Measurements from ENCODE around the gene BCLAF3. TPM values are rescaled to one million over a fixed set of nuclear protein-coding genes. Genes with fewer than 3 reads are reported as not detected.

BCLAF3 gene
- total and polyA plus RNA-seq, 4 donors = 0.76 to 3.2 (median 1.4) TPM

GRCh38 chrX:20005883-20006282, 15.0 kb upstream of the BCLAF3 start:
- Histone ChIP-seq H3K4me1 (ENCODE audit: control insufficient read depth in 4 of 4, insufficient read depth in 4 of 4, low read length in 3 of 4) (no peaks in the 10 kb centered on the region), H3K4me3 (ENCODE audit: low read depth in 1 of 3, low read length in 3 of 3) (no peak overlapping the region)

GRCh38 chrX:20001588-20001987, 10.7 kb upstream of the BCLAF3 start:
- no peak for TF ChIP-seq EGR1 (IDR thresholded peaks at IDR 0.05; ENCODE audit: low read depth in 2 of 2)
- TF ChIP-seq CTCF (IDR thresholded peaks at IDR 0.05; ENCODE audit: low read depth, low read length, missing input control) = no peak
- no peak for TF ChIP-seq FOXA1 (IDR thresholded peaks at IDR 0.05)
- no peak for TF ChIP-seq ATF3 (IDR thresholded peaks at IDR 0.05)
- no peak for TF ChIP-seq MAX (IDR thresholded peaks at IDR 0.05)
- no peak for TF ChIP-seq ZBTB33 (IDR thresholded peaks at IDR 0.05)
- TF ChIP-seq HNF4G (IDR thresholded peaks at IDR 0.05) = no peak
- TF ChIP-seq NR2F2 (IDR thresholded peaks at IDR 0.05) = no peak
- no peak for TF ChIP-seq REST (IDR thresholded peaks at IDR 0.05)
- no peak for TF ChIP-seq TAF1 (conservative IDR thresholded peaks at IDR 0.05)
- TF ChIP-seq JUND (IDR thresholded peaks at IDR 0.05) = no peak
- TF ChIP-seq RAD21 (IDR thresholded peaks at IDR 0.05) = no peak
- no peak for TF ChIP-seq GABPA (IDR thresholded peaks at IDR 0.05 in 1 of 2, conservative IDR thresholded peaks at IDR 0.05 in 1 of 2)
- TF ChIP-seq RXRA (IDR thresholded peaks at IDR 0.05) = no peak
- TF ChIP-seq YY1 (IDR thresholded peaks at IDR 0.05) = no peak
- 63% methylated on average over 4 of the region's 4 CpGs for WGBS

More at GRCh38 chrX:20005883-20006282, 15.0 kb upstream of the BCLAF3 start:
- H3K27ac ChIP-seq (ENCODE audit: low read depth in 1 of 2, low read length in 2 of 2) = no peak overlapping the region
- H3K27me3 ChIP-seq (ENCODE audit: control insufficient read depth in 4 of 4, insufficient read depth in 4 of 4, low read length in 3 of 4) = no peaks in the 10 kb centered on the region
- TF ChIP-seq FOXA2 (IDR thresholded peaks at IDR 0.05) (no peak), ATF3 (IDR thresholded peaks at IDR 0.05) (no peak)
- 94% methylated on average over 2 of the region's 2 CpGs for WGBS
- no peak for DNase-seq (ENCODE audit: low spot score)
- H3K36me3 ChIP-seq (ENCODE audit: control insufficient read depth in 4 of 4, insufficient read depth in 3 of 4, low read depth in 1 of 4, low read length in 3 of 4) = no peaks in the 10 kb centered on the region
- no peak overlapping the region for H3K9ac ChIP-seq (ENCODE audit: low read depth in 1 of 2, low read length in 2 of 2)
- no peaks in the 10 kb centered on the region for H3K9me3 ChIP-seq (ENCODE audit: control insufficient read depth in 4 of 4, low read length in 3 of 4)

More at GRCh38 chrX:20001588-20001987, 10.7 kb upstream of the BCLAF3 start:
- Histone ChIP-seq H3K4me3 (ENCODE audit: low read depth in 1 of 3, low read length in 3 of 3) (no peak overlapping the region), H3K4me1 (ENCODE audit: control insufficient read depth in 4 of 4, insufficient read depth in 4 of 4, low read length in 3 of 4) (no peaks in the 10 kb centered on the region), H3K9ac (ENCODE audit: low read depth in 1 of 2, low read length in 2 of 2) (no peak overlapping the region), H3K27ac (ENCODE audit: low read depth in 1 of 2, low read length in 2 of 2) (no peak overlapping the region), H3K36me3 (ENCODE audit: control insufficient read depth in 4 of 4, insufficient read depth in 3 of 4, low read depth in 1 of 4, low read length in 3 of 4) (no peaks in the 10 kb centered on the region), H3K9me3 (ENCODE audit: control insufficient read depth in 4 of 4, low read length in 3 of 4) (no peaks in the 10 kb centered on the region), H3K27me3 (ENCODE audit: control insufficient read depth in 4 of 4, insufficient read depth in 4 of 4, low read length in 3 of 4) (no peaks in the 10 kb centered on the region)
- DNase-seq (ENCODE audit: low spot score) = no peak

Measured in liver (tissue), 9 donors.